GM23338 (cell line): ENCODE measurements around the gene BPIFB6.

Experiments used
- CREB1 ChIP-seq: fragments of 250-450 bp; sonication (Bioruptor Pico); IDR thresholded peaks from 2 replicates; pipeline ENCODE4 v1.5.0; 2020; ENCODE audit warnings: low read depth, mild to moderate bottlenecking, moderate library complexity
- CTCF ChIP-seq, 2 experiments: fragments of 200-600 bp in 1 of 2; sonication (generic) in 1 of 2; conservative IDR thresholded peaks; 2 replicates each; pipeline versions ENCODE4 v1.5.1 to v1.6.1; 2016 to 2017; ENCODE audit warnings: antibody characterized with exemption in 2 of 2, low read depth in 2 of 2, mild to moderate bottlenecking in 2 of 2, moderate library complexity in 1 of 2
- EZH2phosphoT487 ChIP-seq: fragments of 200-600 bp; sonication (generic); IDR thresholded peaks from one replicate; pipeline ENCODE4 v1.8.1; 2018; ENCODE audit warnings: antibody characterized with exemption; ENCODE audit not compliant: unreplicated experiment
- JUNB ChIP-seq: IDR thresholded peaks from one replicate; pipeline ENCODE4 v1.6.1; 2016; ENCODE audit warnings: antibody characterized with exemption; ENCODE audit not compliant: unreplicated experiment
- REST ChIP-seq: IDR thresholded peaks from one replicate; pipeline ENCODE4 v1.6.1; 2018; ENCODE audit warnings: antibody characterized with exemption; ENCODE audit not compliant: unreplicated experiment

- TF ChIP-seq JUNB: no peak
- TF ChIP-seq CTCF (conservative IDR thresholded peaks at IDR 0.05; ENCODE audit: low read depth in 2 of 2): no peak
- TF ChIP-seq REST: no peak
- TF ChIP-seq CREB1 (CRISPR knock-in tag): no peak
- TF ChIP-seq EZH2phosphoT487: no peak
Measured at GRCh38 chr20:33042983-33043730, 11.7 kb downstream of the BPIFB6 start.
